Kidney (tissue), 14 donors: ENCODE measurements around the gene SEC61A1. TPM values are rescaled to one million over a fixed set of nuclear protein-coding genes. Genes with fewer than 3 reads are reported as not detected.
A peak's percentile ranks its signal among the peaks of the same experiment; 100 is the strongest.

Source experiments
- DNase-seq, 5 donors: peaks; one replicate each; pipeline ENCODE4 v3.0.0-alpha.2; 2013 to 2020
- FAIRE-seq: peaks from 2 replicates; lab custom pipeline; 2012; peaks lifted over from hg19 to GRCh38; lab: Jason Lieb, UNC
- H3K27ac ChIP-seq, 2 donors: one replicate each; pipeline ENCODE4 v1.7.0; 2013; ENCODE audit warnings: low read depth in 2 of 2, low read length in 2 of 2, inconsistent platforms in 1 of 2
- H3K27me3 ChIP-seq: one replicate; pipeline ENCODE4 v1.7.1; 2013; ENCODE audit warnings: low read length, inconsistent platforms; ENCODE audit not compliant: control insufficient read depth, insufficient read depth
- H3K36me3 ChIP-seq, 3 donors: one replicate each; pipeline versions ENCODE4 v1.7.0 to v1.7.1; 2013; ENCODE audit warnings: low read length in 3 of 3, control low read depth in 1 of 3, inconsistent platforms in 1 of 3; ENCODE audit not compliant: insufficient read depth in 3 of 3, control insufficient read depth in 2 of 3
- H3K4me1 ChIP-seq, 3 donors: one replicate each; pipeline versions ENCODE4 v1.7.0 to v1.7.1; 2013; ENCODE audit warnings: low read length in 3 of 3, inconsistent platforms in 1 of 3, low read depth in 1 of 3; ENCODE audit not compliant: control insufficient read depth in 2 of 3, insufficient read depth in 2 of 3
- H3K4me3 ChIP-seq, 3 donors: one replicate each; pipeline versions ENCODE4 v1.7.0 to v1.8.1; 2013; ENCODE audit warnings: low read length in 3 of 3, control low read depth in 1 of 3, inconsistent platforms in 1 of 3
- H3K9ac ChIP-seq, 3 donors: one replicate each; pipeline versions ENCODE4 v1.7.0 to v1.7.1; 2013; ENCODE audit warnings: low read length in 3 of 3, control low read depth in 1 of 3, inconsistent platforms in 1 of 3
- H3K9me3 ChIP-seq, 3 donors: one replicate each; pipeline versions ENCODE4 v1.7.0 to v1.7.1; 2013; ENCODE audit warnings: low read length in 3 of 3, control low read depth in 1 of 3, inconsistent platforms in 1 of 3; ENCODE audit not compliant: control insufficient read depth in 2 of 3, insufficient read depth in 1 of 3
- CTCF ChIP-seq: IDR thresholded peaks from 3 replicates; pipeline ENCODE4 v1.5.1; 2012; ENCODE audit warnings: mild to moderate bottlenecking, moderate library complexity, borderline replicate concordance; ENCODE audit not compliant: insufficient read depth; ENCODE audit errors: extremely low read depth
- intact Hi-C: fragments of 100-400 bp; cut with DNase I; formaldehyde crosslinking; loops from one replicate; pipeline ENCODE4 v1.11.1; 2022
- polyA plus RNA-seq: library from polyadenylated mRNA; stranded (reverse); fragments of 350-450 nt; fragmentation: Illumina TruSeq; extraction: RNeasy Lipid Tissue Mini Kit (QIAGEN cat#74804); gene quantifications from one replicate; pipeline ENCODE4 v1.2.3, GENCODE V29; 2014; ENCODE audit warnings: low read depth, low replicate concordance; ENCODE audit not compliant: insufficient read depth
- total RNA-seq: library from RNA; stranded (reverse); fragmentation: NEBNext Ultra II Directional; extraction: Animal tissue kit (Norgen Biotek cat#: 25700); gene quantifications from one replicate; pipeline ENCODE4 v1.2.1, GENCODE V29; 2021
- donor health status: control.
- donor health status: control.
- donor health status: control.
- donor health status: control.
- donor health status: control.
- donor health status: DM: yes; HTN: yes; CAD: no.
- donor health status: Normal renal cell carcinoma (clear cell type).

Gene SEC61A1
- total and polyA plus RNA-seq, 2 donors from 2014 or later, result 119 to 177 TPM

DNA sequence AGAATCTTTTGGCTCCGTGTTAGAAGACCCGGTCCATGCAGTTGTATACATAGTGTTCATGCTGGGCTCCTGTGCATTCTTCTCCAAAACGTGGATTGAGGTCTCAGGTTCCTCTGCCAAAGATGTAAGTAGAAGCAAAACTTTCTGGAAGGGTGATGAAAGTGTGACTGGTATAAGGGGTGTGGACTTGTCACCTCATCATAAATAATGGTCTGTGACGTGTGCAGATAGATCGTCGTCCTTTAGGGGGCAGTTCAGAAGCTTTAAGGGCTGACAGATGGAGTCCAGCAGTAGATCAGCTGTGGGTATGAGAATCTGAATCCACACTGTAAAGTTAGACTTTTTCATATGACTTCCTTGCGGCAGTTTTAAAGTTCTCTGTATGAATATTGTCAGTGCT lies 15.3 kb downstream of the SEC61A1 start:
- intact Hi-C loops, result no loop called here
- no peak for DNase-seq
- no peak for FAIRE-seq
- no peak for TF ChIP-seq CTCF
- Histone ChIP-seq H3K27ac (no peak overlapping the region), H3K4me1 (peaks cover 0 to 5% (median 0%) of the 10 kb centered on the region in 3 donors), H3K4me3 (no peak overlapping the region), H3K36me3 (peaks cover 10 to 80% (median 47%) of the 10 kb centered on the region in 3 donors), H3K9me3 (no peaks in the 10 kb centered on the region), H3K9ac (no peak overlapping the region), H3K27me3 (no peaks in the 10 kb centered on the region)

DNA sequence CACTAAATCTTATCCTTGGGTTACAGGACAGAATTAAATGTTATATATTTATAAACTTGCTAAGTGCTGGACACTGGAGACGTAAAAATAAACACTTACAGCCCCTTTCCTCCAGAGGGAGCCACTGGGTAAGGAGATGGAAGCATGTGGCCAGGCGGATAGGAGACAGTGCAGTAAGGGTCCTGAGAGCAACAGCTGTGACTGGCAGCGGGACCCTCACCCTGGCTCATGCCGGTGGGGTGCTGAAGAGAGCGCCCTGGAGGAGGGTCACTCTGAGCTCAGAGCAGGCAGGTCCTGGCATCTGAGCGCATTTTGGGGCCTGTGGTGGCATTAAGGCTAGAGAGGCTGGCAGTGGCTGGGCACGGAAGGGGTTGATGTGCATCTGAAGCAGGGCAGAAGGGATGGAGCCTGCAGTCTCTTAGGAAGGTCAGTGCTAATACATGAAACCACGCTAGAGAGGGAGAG lies 16.0 kb downstream of the SEC61A1 start:
- Histone ChIP-seq H3K9ac (no peak overlapping the region), H3K9me3 (no peaks in the 10 kb centered on the region), H3K4me3 (no peak overlapping the region), H3K27me3 (no peaks in the 10 kb centered on the region), H3K4me1 (peaks cover 0 to 5% (median 2%) of the 10 kb centered on the region in 3 donors), H3K27ac (no peak overlapping the region), H3K36me3 (peaks cover 10 to 75% (median 44%) of the 10 kb centered on the region in 3 donors)
- FAIRE-seq (no peak), DNase-seq (peak in 3 of 5 donors; percentile 26 to 72 (median 42))
- TF ChIP-seq CTCF, result peak; percentile 48
- intact Hi-C loops, result no loop called here

DNA sequence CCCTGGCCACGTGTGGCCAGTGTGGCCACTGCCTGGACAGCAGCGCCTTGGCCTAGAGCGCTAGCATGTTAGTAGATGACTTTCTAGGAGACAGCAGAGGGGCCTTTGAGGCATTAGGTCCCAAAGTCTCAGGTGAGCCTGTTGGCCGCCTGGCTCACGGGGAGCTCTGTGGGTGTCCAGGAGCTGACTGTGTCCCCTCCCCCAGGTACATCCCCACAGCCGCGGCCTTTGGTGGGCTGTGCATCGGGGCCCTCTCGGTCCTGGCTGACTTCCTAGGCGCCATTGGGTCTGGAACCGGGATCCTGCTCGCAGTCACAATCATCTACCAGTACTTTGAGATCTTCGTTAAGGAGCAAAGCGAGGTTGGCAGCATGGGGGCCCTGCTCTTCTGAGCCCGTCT lies 17.0 kb downstream of the SEC61A1 start:
- H3K4me3 ChIP-seq, result no peak overlapping the region
- FAIRE-seq (no peak), DNase-seq (no peak)
- intact Hi-C loops, result no loop called here
- no peak overlapping the region for H3K27ac ChIP-seq
- H3K4me1 ChIP-seq, result peaks cover 0 to 5% (median 2%) of the 10 kb centered on the region in 3 donors
- TF ChIP-seq CTCF, result no peak
- H3K9me3 ChIP-seq, result no peaks in the 10 kb centered on the region
- peaks cover 10 to 67% (median 41%) of the 10 kb centered on the region in 3 donors for H3K36me3 ChIP-seq
- H3K27me3 ChIP-seq, result no peaks in the 10 kb centered on the region
- H3K9ac ChIP-seq, result no peak overlapping the region
